IMR-90 (cell line): Measurements from ENCODE around the gene GALNT12. TPM values are rescaled to one million over a fixed set of nuclear protein-coding genes. Genes with fewer than 3 reads are reported as not detected.

Experiments
- ATAC-seq: fragments of 200-7000 bp; cut with Tn5 transposase; 2 replicates; pipeline ENCODE4 v1.9.1; 2020; ENCODE audit warnings: low read depth, mild to moderate bottlenecking, moderate library complexity
- BruUV-seq: library from RNA; stranded (reverse); fragments of 400-500 nt; replicated peaks from 2 replicates; lab custom pipeline; 2021; lab: Mats Ljungman, UMichigan
- CTCF ChIA-PET: fragments of 300-600 bp; formaldehyde crosslinking; extraction: SDS; loops from one replicate; lab custom pipeline; 2021; ENCODE audit warnings: antibody characterized with exemption; lab: Yijun Ruan, JAX
- POLR2A ChIA-PET: fragments of 300-600 bp; sonication (Branson Sonifier 250); formaldehyde crosslinking; loops from one replicate; lab custom pipeline; 2022; ENCODE audit warnings: antibody characterized with exemption; ENCODE audit not compliant: unreplicated experiment; lab: Charles Lee
- DNase-seq: peaks from one replicate; pipeline ENCODE4 v3.0.0; 2013
- H2AFZ ChIP-seq: replicated peaks from 2 replicates; pipeline ENCODE3; 2013; ENCODE audit warnings: low read length, mild to moderate bottlenecking; ENCODE audit not compliant: poor library complexity
- H2AK5ac ChIP-seq: 2 replicates; pipeline ENCODE4 v1.6.1; 2013; ENCODE audit warnings: low read depth, low read length, inconsistent platforms
- H2AK9ac ChIP-seq: replicated peaks from 2 replicates; pipeline ENCODE3; 2013; ENCODE audit warnings: mild to moderate bottlenecking, low read depth, low read length, moderate library complexity; ENCODE audit not compliant: poor library complexity
- H2BK120ac ChIP-seq: 2 replicates; pipeline ENCODE4 v1.6.1; 2013; ENCODE audit warnings: low read depth, low read length, inconsistent platforms
- H2BK15ac ChIP-seq: 3 replicates; pipeline ENCODE4 v1.6.1; 2013; ENCODE audit warnings: low read depth, low read length, inconsistent platforms
- H2BK20ac ChIP-seq: 2 replicates; pipeline ENCODE4 v1.6.1; 2013; ENCODE audit warnings: low read depth, mild to moderate bottlenecking, inconsistent platforms, low read length, moderate library complexity
- H2BK5ac ChIP-seq: 2 replicates; pipeline ENCODE4 v1.6.1; 2013; ENCODE audit warnings: mild to moderate bottlenecking, low read depth, low read length, inconsistent platforms; ENCODE audit not compliant: poor library complexity, severe bottlenecking
- H3K14ac ChIP-seq: replicated peaks from 2 replicates; pipeline ENCODE4 v1.6.1; 2013; ENCODE audit warnings: low read depth, low read length, inconsistent platforms
- H3K18ac ChIP-seq: 2 replicates; pipeline ENCODE4 v1.6.1; 2013; ENCODE audit warnings: low read depth, low read length, control low read depth
- H3K23ac ChIP-seq: 2 replicates; pipeline ENCODE4 v1.6.1; 2013; ENCODE audit warnings: low read depth, low read length, inconsistent platforms
- H3K27ac ChIP-seq: 2 replicates; pipeline ENCODE4 v1.5.1; 2013; ENCODE audit warnings: mild to moderate bottlenecking, control low read depth, low read length; ENCODE audit not compliant: insufficient read depth
- H3K27me3 ChIP-seq: 2 replicates; pipeline ENCODE4 v1.6.1; 2013; ENCODE audit warnings: low read length; ENCODE audit not compliant: control insufficient read depth, insufficient read depth
- H3K36me3 ChIP-seq: 2 replicates; pipeline ENCODE4 v1.6.1; 2013; ENCODE audit warnings: low read length, mixed read lengths; ENCODE audit not compliant: control insufficient read depth, insufficient read depth
- H3K4ac ChIP-seq: 2 replicates; pipeline ENCODE4 v1.6.1; 2013; ENCODE audit warnings: low read depth, low read length, inconsistent platforms
- H3K4me1 ChIP-seq: 2 replicates; pipeline ENCODE4 v1.6.1; 2013; ENCODE audit warnings: low read length, mixed read lengths; ENCODE audit not compliant: control insufficient read depth, insufficient read depth
- H3K4me2 ChIP-seq: 2 replicates; pipeline ENCODE4 v1.6.1; 2013; ENCODE audit warnings: low read depth, mild to moderate bottlenecking, control low read depth, low read length, moderate library complexity
- H3K4me3 ChIP-seq: 2 replicates; pipeline ENCODE4 v1.5.1; 2013; ENCODE audit warnings: low read depth, mild to moderate bottlenecking, control low read depth, low read length, moderate library complexity; ENCODE audit not compliant: insufficient read depth
- H3K56ac ChIP-seq: 2 replicates; pipeline ENCODE4 v1.6.1; 2013; ENCODE audit warnings: low read length, inconsistent platforms; ENCODE audit not compliant: insufficient read depth; ENCODE audit errors: extremely low read depth
- H3K79me1 ChIP-seq, 2 experiments: 2 replicates each; pipeline ENCODE4 v1.6.1; 2013; ENCODE audit warnings: low read length in 2 of 2, inconsistent platforms in 1 of 2, low read depth in 1 of 2
- H3K9ac ChIP-seq: 2 replicates; pipeline ENCODE4 v1.6.1; 2013; ENCODE audit warnings: low read depth, low read length, control low read depth
- H3K9me1 ChIP-seq: 2 replicates; pipeline ENCODE4 v1.6.1; 2013; ENCODE audit warnings: low read length, inconsistent platforms; ENCODE audit not compliant: insufficient read depth
- H3K9me3 ChIP-seq: 2 replicates; pipeline ENCODE4 v1.6.1; 2013; ENCODE audit warnings: low read length; ENCODE audit not compliant: control insufficient read depth, insufficient read depth
- H4K20me1 ChIP-seq: 2 replicates; pipeline ENCODE4 v1.6.1; 2013; ENCODE audit warnings: low read length, inconsistent platforms; ENCODE audit not compliant: insufficient read depth
- H4K5ac ChIP-seq: 2 replicates; pipeline ENCODE4 v1.6.1; 2013; ENCODE audit warnings: mild to moderate bottlenecking, low read depth, low read length, control low read depth
- H4K8ac ChIP-seq, 2 experiments: 2 replicates each; pipeline ENCODE4 v1.6.1; 2013; ENCODE audit warnings: low read depth in 2 of 2, low read length in 2 of 2, control low read depth in 1 of 2, inconsistent platforms in 1 of 2
- H4K91ac ChIP-seq: 2 replicates; pipeline ENCODE4 v1.6.1; 2013; ENCODE audit warnings: low read depth, low read length, inconsistent platforms; ENCODE audit not compliant: insufficient read depth
- FOS ChIP-seq: fragments of 150-350 bp; IDR thresholded peaks from 2 replicates; pipeline ENCODE4 v1.6.1; 2016; ENCODE audit warnings: low read depth, low read length
- MAZ ChIP-seq: IDR thresholded peaks from 2 replicates; pipeline ENCODE4 v1.6.1; 2012; ENCODE audit warnings: low read depth, mild to moderate bottlenecking, low read length, improper control_type of control experiment, moderate library complexity, borderline replicate concordance
- MXI1 ChIP-seq: IDR thresholded peaks from 2 replicates; pipeline ENCODE4 v1.6.1; 2012; ENCODE audit warnings: low read depth, mild to moderate bottlenecking, low read length, moderate library complexity, borderline replicate concordance
- POLR2A ChIP-seq: IDR thresholded peaks from 2 replicates; pipeline ENCODE4 v1.6.1; 2012; ENCODE audit warnings: mild to moderate bottlenecking, low read depth, low read length
- RCOR1 ChIP-seq: IDR thresholded peaks from 2 replicates; pipeline ENCODE4 v1.6.1; 2012; ENCODE audit warnings: mild to moderate bottlenecking, low read length, improper control_type of control experiment; ENCODE audit not compliant: insufficient replicate concordance
- RFX5 ChIP-seq: IDR thresholded peaks from 2 replicates; pipeline ENCODE4 v1.8.0; 2012; ENCODE audit warnings: low read depth, mild to moderate bottlenecking, low read length, moderate library complexity
- whole genome bisulfite sequencing, 2 experiments: methylation state at CpG; one replicate each; pipeline versions ENCODE4 v1.1.5 to v1.1.7; 2013; ENCODE audit warnings: missing lambda C conversion rate in 2 of 2; ENCODE audit not compliant: insufficient read length in 1 of 2; ENCODE audit errors: extremely low coverage in 2 of 2; 5-methylcytosine and 5-hydroxymethylcytosine counted together
- dilution Hi-C: fragments of 300-500 bp; cut with HindIII; formaldehyde crosslinking; loops from one replicate; pipeline ENCODE4 v1.14.3; 2018; ENCODE audit warnings: low sequenced_read_pairs; ENCODE audit not compliant: unreplicated experiment
- in situ Hi-C: fragments of 300-500 bp; cut with MboI; formaldehyde crosslinking; loops from 3 replicates; pipeline ENCODE4 v1.14.3; 2019; ENCODE audit warnings: low sequenced_read_pairs, inconsistent platforms, mixed read lengths
- intact Hi-C: fragments of 100-400 bp; cut with micrococcal nuclease; formaldehyde crosslinking; loops from 2 replicates; pipeline ENCODE4 v1.10.0; 2022
- polyA plus RNA-seq, 3 experiments: library from polyadenylated mRNA; depleted of rRNA; stranded (reverse); fragments of >200 nt; gene quantifications; 2 replicates each; pipeline ENCODE4 v1.2.3, GENCODE V29; 2012; ENCODE audit warnings: low replicate concordance in 1 of 3
- total RNA-seq: library from RNA; depleted of rRNA; stranded (reverse); fragments of >200 nt; gene quantifications from 2 replicates; pipeline ENCODE4 v1.2.3, GENCODE V29; 2012
- TF ChIP-seq, protein P1 (sequence below): conservative IDR thresholded peaks from 2 replicates; pipeline ENCODE4 v1.5.1; 2012; ENCODE audit warnings: mild to moderate bottlenecking, low read depth, low read length, improper control_type of control experiment

The GALNT12 gene
- total and polyA plus RNA-seq, 2 of the 4 experiments (the other 2 are of a cell fraction), result 2.3 to 2.5 TPM

DNA sequence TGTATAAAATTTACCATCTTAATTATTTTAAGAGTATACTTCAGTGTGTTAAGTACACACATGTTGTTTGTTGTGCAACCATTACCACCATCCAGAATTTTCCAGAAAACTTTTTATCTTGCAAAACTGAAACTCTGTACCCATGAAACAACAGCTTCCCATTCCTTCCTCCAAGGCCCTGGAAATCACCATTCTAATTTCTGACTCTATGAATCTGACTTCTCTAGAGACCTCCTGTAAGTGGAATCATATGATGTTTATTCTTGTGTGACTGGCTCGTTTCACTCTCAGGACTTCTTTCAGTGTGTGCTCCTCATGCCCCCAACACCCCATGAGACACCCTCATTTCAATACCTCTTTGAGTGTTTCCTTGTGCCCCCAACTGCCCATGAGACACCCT lies 75.8 kb downstream of the GALNT12 start:
- Histone ChIP-seq H4K20me1 (no peaks in the 10 kb centered on the region), H2BK5ac (no peak overlapping the region), H2AFZ (no peak overlapping the region), H3K18ac (no peak overlapping the region), H3K9me1 (0 out of 2 replicates have a peak, but pooled peaks cover 2% of the 10 kb centered on the region), H3K79me1 (no peaks in the 10 kb centered on the region), H2AK5ac (peak overlapping the region; percentile 20; the same call in 1 of the 2 replicates), H3K4me1 (peaks cover 9% of the 10 kb centered on the region), H3K36me3 (no peaks in the 10 kb centered on the region), H3K27ac (no peak overlapping the region), H3K9me3 (no peaks in the 10 kb centered on the region), H4K91ac (no peak overlapping the region), H2BK120ac (peak overlapping the region; percentile 34; the same call in 1 of the 2 replicates), H2AK9ac (no peak overlapping the region), H4K8ac (no peak overlapping the region), H3K4me3 (no peak overlapping the region), H2BK15ac (no peak overlapping the region), H3K9ac (no peak overlapping the region), H3K14ac (0 out of 2 replicates have a peak overlapping the region, but pooled peaks have one; percentile 11), H4K5ac (no peak overlapping the region), H3K4me2 (no peak overlapping the region), H3K4ac (0 out of 2 replicates have a peak overlapping the region, but pooled peaks have one; percentile 28), H3K23ac (no peak overlapping the region), H2BK20ac (no peak overlapping the region), H3K27me3 (peaks cover 5% of the 10 kb centered on the region; the same call in 1 of the 2 replicates), H3K56ac (no peak overlapping the region)
- CTCF ChIA-PET, result no interaction called here
- WGBS, 2 experiments, result no CpG with 5 or more reads among the region's 1 CpG
- TF ChIP-seq RCOR1 (no peak), MXI1 (no peak), POLR2A (no peak), FOS (no peak), RFX5 (no peak), MAZ (no peak)
- TF ChIP-seq, protein P1, sequence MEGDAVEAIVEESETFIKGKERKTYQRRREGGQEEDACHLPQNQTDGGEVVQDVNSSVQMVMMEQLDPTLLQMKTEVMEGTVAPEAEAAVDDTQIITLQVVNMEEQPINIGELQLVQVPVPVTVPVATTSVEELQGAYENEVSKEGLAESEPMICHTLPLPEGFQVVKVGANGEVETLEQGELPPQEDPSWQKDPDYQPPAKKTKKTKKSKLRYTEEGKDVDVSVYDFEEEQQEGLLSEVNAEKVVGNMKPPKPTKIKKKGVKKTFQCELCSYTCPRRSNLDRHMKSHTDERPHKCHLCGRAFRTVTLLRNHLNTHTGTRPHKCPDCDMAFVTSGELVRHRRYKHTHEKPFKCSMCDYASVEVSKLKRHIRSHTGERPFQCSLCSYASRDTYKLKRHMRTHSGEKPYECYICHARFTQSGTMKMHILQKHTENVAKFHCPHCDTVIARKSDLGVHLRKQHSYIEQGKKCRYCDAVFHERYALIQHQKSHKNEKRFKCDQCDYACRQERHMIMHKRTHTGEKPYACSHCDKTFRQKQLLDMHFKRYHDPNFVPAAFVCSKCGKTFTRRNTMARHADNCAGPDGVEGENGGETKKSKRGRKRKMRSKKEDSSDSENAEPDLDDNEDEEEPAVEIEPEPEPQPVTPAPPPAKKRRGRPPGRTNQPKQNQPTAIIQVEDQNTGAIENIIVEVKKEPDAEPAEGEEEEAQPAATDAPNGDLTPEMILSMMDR, result no peak
- POLR2A ChIA-PET, result no interaction called here
- intact Hi-C loops (no loop called here), dilution Hi-C loops (no loop called here), in situ Hi-C loops (no loop called here)
- no TSS peak for BruUV-seq
- DNase-seq (no peak), ATAC-seq (no peak)
